GM12872 (cell line): ENCODE results near the gene SLC10A2.
A peak's percentile ranks its signal among the peaks of the same experiment; 100 is the strongest.

Experiments used
- TF ChIP-seq, protein P1 (sequence below): IDR thresholded peaks from 3 replicates; pipeline ENCODE4 v1.5.1; 2011; ENCODE audit warnings: low read depth, mild to moderate bottlenecking, low read length, moderate library complexity; ENCODE audit not compliant: insufficient read depth

The SLC10A2 gene

DNA sequence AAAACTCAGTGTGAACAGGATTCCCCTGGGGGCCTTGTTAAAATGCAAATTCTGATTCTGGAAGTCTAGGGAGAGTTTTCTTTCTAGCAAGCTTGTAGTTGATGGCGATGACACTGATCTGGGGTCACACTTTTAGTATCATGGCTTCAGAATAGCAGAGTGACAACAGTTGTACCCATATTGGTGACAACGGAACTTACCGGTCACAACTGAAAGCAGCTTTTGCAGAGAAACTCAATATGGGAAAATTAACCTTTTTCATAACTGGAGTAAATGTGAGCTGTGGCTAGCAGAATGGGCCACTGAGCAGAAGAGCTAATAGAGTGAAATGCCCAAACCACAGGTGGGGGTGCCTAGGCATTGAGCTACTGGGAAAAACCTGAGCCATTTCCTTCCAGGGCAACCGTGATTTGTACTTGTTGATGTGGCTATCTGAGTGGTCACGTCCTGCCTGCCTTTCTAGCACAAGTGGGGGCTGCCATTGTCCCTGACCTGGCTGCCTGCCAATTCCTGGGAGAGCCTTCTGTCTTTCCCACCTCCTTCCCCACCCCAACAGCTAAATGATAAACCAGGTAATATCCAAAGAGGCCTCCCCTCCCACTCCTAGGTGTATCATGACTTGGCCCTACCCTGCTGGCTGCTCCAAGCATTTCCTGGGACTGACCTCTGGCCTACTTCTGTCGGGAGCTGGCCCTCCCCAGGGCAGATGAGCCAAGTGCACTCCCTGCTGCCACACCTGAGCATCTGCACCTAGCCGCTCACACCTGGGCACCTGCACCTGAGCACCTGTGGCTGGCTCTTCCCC, 1.7 kb upstream of the SLC10A2 start:
- TF ChIP-seq, protein P1, sequence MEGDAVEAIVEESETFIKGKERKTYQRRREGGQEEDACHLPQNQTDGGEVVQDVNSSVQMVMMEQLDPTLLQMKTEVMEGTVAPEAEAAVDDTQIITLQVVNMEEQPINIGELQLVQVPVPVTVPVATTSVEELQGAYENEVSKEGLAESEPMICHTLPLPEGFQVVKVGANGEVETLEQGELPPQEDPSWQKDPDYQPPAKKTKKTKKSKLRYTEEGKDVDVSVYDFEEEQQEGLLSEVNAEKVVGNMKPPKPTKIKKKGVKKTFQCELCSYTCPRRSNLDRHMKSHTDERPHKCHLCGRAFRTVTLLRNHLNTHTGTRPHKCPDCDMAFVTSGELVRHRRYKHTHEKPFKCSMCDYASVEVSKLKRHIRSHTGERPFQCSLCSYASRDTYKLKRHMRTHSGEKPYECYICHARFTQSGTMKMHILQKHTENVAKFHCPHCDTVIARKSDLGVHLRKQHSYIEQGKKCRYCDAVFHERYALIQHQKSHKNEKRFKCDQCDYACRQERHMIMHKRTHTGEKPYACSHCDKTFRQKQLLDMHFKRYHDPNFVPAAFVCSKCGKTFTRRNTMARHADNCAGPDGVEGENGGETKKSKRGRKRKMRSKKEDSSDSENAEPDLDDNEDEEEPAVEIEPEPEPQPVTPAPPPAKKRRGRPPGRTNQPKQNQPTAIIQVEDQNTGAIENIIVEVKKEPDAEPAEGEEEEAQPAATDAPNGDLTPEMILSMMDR, result 0 out of 3 replicates have a peak, but pooled peaks have one; percentile 20

DNA sequence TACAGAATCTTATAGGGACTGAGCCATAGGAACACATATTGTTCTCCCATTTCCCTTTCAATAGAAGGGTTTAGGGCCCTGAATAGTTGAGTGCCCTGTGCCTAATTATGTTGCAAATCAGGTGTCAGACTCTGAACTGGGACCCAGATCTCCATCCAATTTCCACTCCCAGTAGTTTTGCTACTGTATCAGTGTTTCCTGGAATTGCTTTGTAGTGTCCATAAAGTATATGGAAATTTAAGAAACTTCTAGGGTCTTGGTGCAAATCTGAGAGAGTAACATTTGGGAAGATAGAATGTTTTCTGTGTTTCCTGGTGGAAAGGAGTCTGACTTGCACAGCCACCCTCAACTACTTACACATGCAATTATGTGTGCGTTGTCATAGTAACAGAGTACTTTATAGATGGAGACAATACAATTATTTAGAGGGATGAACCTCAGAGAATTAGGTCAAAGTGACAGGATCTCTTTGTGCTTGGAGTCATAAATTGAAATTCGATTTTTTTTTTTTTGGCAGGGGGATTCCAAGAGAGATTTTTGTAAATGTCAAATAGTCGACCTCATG, 646 bp upstream of the SLC10A2 start:
- TF ChIP-seq, protein P1, result no peak

DNA sequence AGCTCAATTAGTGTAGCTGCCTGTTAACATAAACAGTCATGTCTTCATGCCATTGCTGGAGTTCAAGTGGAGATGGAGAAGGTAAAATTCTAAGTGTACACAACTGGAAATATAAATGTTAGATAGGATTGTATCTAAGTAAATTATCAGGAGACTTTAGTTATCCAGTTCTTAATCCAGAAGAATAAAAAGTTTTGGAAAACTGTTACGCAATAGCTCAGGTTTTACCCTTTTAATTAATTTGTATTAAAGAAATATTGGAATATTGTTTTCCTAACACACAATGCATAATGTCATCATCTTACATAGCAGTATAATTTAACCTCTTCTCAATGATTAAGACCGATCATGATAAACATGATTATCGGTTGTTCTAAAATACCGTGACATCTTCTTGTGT, 2.8 kb downstream of the SLC10A2 start:
- TF ChIP-seq, protein P1, result no peak

DNA sequence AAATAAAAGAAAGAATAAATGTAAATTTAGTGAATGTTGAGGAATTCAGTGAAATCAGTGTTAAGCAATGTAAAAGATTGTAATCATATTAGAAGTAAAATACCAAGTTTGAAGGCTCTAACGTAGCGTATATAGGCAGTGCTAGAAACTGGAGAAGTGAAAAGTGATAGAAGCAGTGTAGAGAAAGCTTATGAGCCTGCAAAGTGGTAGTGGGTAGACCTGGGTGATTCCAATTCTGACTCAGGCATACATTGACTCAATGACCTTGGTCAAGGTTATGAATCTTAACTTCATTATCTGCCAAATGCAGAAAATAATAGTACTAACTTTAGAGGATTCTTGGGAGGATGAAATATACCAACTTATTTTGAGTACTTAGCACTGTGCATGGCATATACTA, 4.1 kb downstream of the SLC10A2 start:
- TF ChIP-seq, protein P1, result no peak

DNA sequence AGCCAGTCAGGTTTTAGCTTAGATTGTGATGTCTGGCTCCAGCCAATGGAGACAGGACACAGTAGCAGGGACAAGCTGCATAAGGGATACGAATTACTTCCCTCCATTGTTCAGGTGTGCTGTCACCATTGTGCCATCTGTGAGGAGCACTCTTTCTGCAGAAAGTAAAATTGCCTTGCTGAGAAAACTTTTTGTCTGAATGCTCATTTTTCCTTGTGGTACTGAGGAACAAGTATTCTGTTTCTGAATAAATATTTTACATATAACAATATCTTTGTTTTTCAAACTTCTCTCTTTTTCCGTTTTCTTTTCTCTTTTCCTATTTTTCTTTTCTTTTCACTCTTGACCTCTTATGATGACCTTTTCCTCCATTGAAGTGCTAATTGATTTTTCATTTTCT, 10.2 kb downstream of the SLC10A2 start:
- TF ChIP-seq, protein P1, result no peak

DNA sequence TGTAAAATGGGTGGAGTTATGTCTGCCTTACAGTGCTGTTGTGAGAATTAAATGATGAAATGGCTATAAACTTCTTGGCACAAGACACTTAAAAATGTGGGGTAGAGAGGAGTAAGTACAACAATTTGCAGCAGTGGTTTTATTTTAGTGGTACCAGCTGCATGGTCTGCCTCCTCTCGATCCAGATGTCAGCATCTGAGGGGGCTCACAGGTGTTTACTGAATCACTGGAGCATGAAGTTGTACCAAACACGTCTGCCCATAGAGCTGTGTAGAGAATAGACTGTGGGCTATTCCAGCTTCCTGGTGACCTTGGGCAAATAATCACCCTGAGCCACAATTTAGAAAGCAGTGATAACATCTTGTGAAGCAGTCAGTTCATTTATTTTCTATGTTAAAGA, 11.1 kb downstream of the SLC10A2 start:
- TF ChIP-seq, protein P1, result no peak

DNA sequence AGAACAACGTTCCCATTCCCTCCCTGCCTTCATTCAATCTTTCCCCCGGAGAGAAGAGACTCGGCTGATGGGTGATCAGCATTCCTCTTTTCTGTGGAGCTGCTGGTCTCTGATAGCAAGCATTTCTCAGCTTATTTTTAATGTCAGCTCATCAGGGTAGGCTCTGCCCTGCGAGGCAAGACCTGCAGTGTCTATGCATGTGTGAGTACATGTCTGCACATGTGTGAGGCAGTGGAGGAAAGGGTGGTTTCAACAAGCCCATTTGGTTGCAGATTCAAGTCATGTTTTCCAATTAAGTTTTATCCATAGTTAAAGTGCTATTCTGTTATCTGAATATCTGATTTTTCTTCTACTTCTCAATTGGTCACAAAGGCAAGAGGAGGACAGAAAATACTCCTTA, 19.5 kb downstream of the SLC10A2 start:
- TF ChIP-seq, protein P1, result no peak
